Left lung (tissue), 10 donors: Measurements from ENCODE around the gene LDB2. TPM values are rescaled to one million over a fixed set of nuclear protein-coding genes. Genes with fewer than 3 reads are reported as not detected.
"Not testable (repeated sequence)": the region's sequence is repeated elsewhere in the genome, so short reads cannot be mapped to it uniquely, and the experiment has no call there.

Source experiments
- ATAC-seq: fragments of 200-7000 bp; cut with Tn5 transposase; one replicate; pipeline ENCODE4 v1.9.1; 2020; ENCODE audit warnings: moderate library complexity
- DNase-seq, 4 donors: peaks; one replicate each; pipeline ENCODE4 v3.0.0-alpha.2; 2013 to 2020
- H3K27ac ChIP-seq, 2 donors: fragments of 200-600 bp; sonication (generic) in 1 of 2; one replicate each; pipeline versions ENCODE4 v1.5.0 to v1.8.0; 2020 to 2021
- H3K27me3 ChIP-seq, 2 donors: fragments of 200-600 bp; sonication (generic) in 1 of 2; one replicate each; pipeline versions ENCODE4 v1.5.0 to v1.8.0; 2020 to 2021
- H3K36me3 ChIP-seq, 2 donors: fragments of 200-600 bp; sonication (generic) in 1 of 2; one replicate each; pipeline versions ENCODE4 v1.5.0 to v1.8.0; 2020 to 2021
- H3K4me1 ChIP-seq, 2 donors: fragments of 200-600 bp; one replicate each; pipeline ENCODE4 v1.8.0; 2021
- H3K4me3 ChIP-seq, 2 donors: fragments of 200-600 bp; sonication (generic) in 1 of 2; one replicate each; pipeline versions ENCODE4 v1.5.0 to v1.8.0; 2020 to 2021; ENCODE audit warnings: mild to moderate bottlenecking in 1 of 2
- H3K9me3 ChIP-seq, 2 donors: fragments of 200-600 bp; sonication (generic) in 1 of 2; one replicate each; pipeline versions ENCODE4 v1.5.0 to v1.8.0; 2020 to 2021
- intact Hi-C, 2 donors: fragments of 100-400 bp; cut with DNase I; formaldehyde crosslinking; loops; one replicate each; pipeline versions ENCODE4 v1.11.2 to v1.14.2; 2022
- polyA plus RNA-seq, 6 donors: library from polyadenylated mRNA; unstranded; fragments of 120-200 nt; gene quantifications; one replicate each; pipeline ENCODE4 v1.2.1, GENCODE V29; 2013; ENCODE audit not compliant: insufficient read length in 6 of 6
- total RNA-seq, 2 donors: library from RNA; stranded (reverse); fragmentation: NEBNext Ultra II Directional; extraction: Animal tissue kit (Norgen Biotek cat#: 25700); gene quantifications; one replicate each; pipeline ENCODE4 v1.2.1, GENCODE V29; 2021
- TF ChIP-seq, protein P1 (sequence below), 2 donors: fragments of 200-600 bp; sonication (generic) in 1 of 2; IDR thresholded peaks; one replicate each; pipeline versions ENCODE4 v1.5.0 to v1.8.0; 2021; ENCODE audit warnings: antibody characterized with exemption in 2 of 2
- donor health status: DM: no; HTN: yes; CAD: no.
- donor health status: DM: no; HTN: no; CAD: no.

The LDB2 gene
- total and polyA plus RNA-seq, 8 donors, result 37.7 to 97.0 (median 78.5) TPM

GRCh38 chr4:16572161-16572560 is 326.3 kb downstream of the LDB2 start:
- intact Hi-C loops, result no loop called here
- ATAC-seq, result no peak
- DNase-seq, result no peak
- H3K36me3 ChIP-seq, result no peaks in the 10 kb centered on the region
- H3K27me3 ChIP-seq, result no peaks in the 10 kb centered on the region
- H3K4me1 ChIP-seq, result no peaks in the 10 kb centered on the region
- no peak overlapping the region for H3K4me3 ChIP-seq
- TF ChIP-seq, protein P1, sequence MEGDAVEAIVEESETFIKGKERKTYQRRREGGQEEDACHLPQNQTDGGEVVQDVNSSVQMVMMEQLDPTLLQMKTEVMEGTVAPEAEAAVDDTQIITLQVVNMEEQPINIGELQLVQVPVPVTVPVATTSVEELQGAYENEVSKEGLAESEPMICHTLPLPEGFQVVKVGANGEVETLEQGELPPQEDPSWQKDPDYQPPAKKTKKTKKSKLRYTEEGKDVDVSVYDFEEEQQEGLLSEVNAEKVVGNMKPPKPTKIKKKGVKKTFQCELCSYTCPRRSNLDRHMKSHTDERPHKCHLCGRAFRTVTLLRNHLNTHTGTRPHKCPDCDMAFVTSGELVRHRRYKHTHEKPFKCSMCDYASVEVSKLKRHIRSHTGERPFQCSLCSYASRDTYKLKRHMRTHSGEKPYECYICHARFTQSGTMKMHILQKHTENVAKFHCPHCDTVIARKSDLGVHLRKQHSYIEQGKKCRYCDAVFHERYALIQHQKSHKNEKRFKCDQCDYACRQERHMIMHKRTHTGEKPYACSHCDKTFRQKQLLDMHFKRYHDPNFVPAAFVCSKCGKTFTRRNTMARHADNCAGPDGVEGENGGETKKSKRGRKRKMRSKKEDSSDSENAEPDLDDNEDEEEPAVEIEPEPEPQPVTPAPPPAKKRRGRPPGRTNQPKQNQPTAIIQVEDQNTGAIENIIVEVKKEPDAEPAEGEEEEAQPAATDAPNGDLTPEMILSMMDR (IDR thresholded peaks at IDR 0.05), result no peak
- H3K9me3 ChIP-seq, result no peaks in the 10 kb centered on the region
- no peak overlapping the region for H3K27ac ChIP-seq

DNA sequence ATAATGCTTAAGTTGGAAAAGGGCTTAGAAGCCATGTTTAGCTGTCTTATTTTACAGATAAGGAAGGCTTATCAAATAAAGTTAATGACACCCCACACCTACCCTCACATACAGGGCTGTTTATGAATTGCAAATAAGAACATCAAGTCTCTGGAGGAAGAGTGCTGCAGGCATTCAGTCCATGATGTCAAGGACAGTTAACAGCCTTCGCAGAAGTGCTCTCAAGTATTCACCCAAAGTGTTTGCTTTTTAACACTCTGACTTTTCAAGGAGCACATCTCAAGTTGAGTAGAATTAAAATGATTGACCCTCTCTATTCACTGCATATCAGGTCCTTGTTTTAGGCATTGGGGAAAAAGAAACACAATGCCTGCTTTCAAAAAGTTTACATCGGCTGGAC is 328.7 kb downstream of the LDB2 start:
- TF ChIP-seq, protein P1 (IDR thresholded peaks at IDR 0.05), result no peak
- H3K9me3 ChIP-seq, result peaks cover 0 to 1% of the 10 kb centered on the region in 2 donors
- ATAC-seq (peak; percentile 87), DNase-seq (no peak)
- no peaks in the 10 kb centered on the region for H3K27me3 ChIP-seq
- intact Hi-C loops, result no loop called here
- no peak overlapping the region for H3K27ac ChIP-seq
- H3K36me3 ChIP-seq, result no peaks in the 10 kb centered on the region
- H3K4me1 ChIP-seq, result no peaks in the 10 kb centered on the region
- no peak overlapping the region for H3K4me3 ChIP-seq

DNA sequence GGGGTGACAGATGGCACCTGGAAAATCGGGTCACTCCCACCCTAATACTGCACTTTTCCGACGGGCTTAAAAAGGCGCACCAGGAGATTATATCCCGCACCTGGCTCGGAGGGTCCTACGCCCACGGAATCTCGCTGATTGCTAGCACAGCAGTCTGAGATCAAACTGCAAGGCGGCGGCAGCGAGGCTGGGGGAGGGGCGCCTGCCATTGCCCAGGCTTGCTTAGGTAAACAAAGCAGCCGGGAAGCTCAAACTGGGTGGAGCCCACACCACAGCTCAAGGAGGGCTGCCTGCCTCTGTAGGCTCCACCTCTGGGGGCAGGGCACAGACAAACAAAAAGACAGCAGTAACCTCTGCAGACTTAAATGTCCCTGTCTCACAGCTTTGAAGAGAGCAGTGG is 341.1 kb downstream of the LDB2 start:
- ATAC-seq, H3K36me3 ChIP-seq, H3K9me3 ChIP-seq, intact Hi-C loops, H3K27ac ChIP-seq, H3K27me3 ChIP-seq, H3K4me1 ChIP-seq, H3K4me3 ChIP-seq: not testable (repeated sequence)
- peak in 1 of 4 donors; percentile 48 for DNase-seq

- no peaks in the 10 kb centered on the region for H3K27me3 ChIP-seq
- H3K36me3 ChIP-seq, result no peaks in the 10 kb centered on the region
- no peaks in the 10 kb centered on the region for H3K4me1 ChIP-seq
- no peak overlapping the region for H3K4me3 ChIP-seq
- intact Hi-C loops, result no loop called here
- H3K27ac ChIP-seq, result no peak overlapping the region
- H3K9me3 ChIP-seq, result peaks cover 0 to 3% of the 10 kb centered on the region in 2 donors
- no peak for DNase-seq
- TF ChIP-seq, protein P1 (IDR thresholded peaks at IDR 0.05), result no peak
- ATAC-seq, result no peak
Measured at GRCh38 chr4:16555156-16555555, 343.3 kb downstream of the LDB2 start.

- DNase-seq (no peak), ATAC-seq (no peak)
- no peak overlapping the region for H3K27ac ChIP-seq
- TF ChIP-seq, protein P1 (IDR thresholded peaks at IDR 0.05), result no peak
- H3K36me3 ChIP-seq, result no peaks in the 10 kb centered on the region
- intact Hi-C loops, result no loop called here
- H3K9me3 ChIP-seq, result no peaks in the 10 kb centered on the region
- H3K4me3 ChIP-seq, result no peak overlapping the region
- H3K4me1 ChIP-seq, result no peaks in the 10 kb centered on the region
- H3K27me3 ChIP-seq, result no peaks in the 10 kb centered on the region
Measured at GRCh38 chr4:16550531-16550930, 347.9 kb downstream of the LDB2 start.

GRCh38 chr4:16545656-16546055 is 352.8 kb downstream of the LDB2 start:
- DNase-seq, result no peak
- no peak overlapping the region for H3K4me3 ChIP-seq
- no peaks in the 10 kb centered on the region for H3K4me1 ChIP-seq
- no peak for ATAC-seq
- H3K27ac ChIP-seq, result no peak overlapping the region
- intact Hi-C loops, result no loop called here
- TF ChIP-seq, protein P1 (IDR thresholded peaks at IDR 0.05), result no peak
- no peaks in the 10 kb centered on the region for H3K9me3 ChIP-seq
- no peaks in the 10 kb centered on the region for H3K27me3 ChIP-seq
- H3K36me3 ChIP-seq, result no peaks in the 10 kb centered on the region
